ENCODE data around the gene RAMP3.

DNA sequence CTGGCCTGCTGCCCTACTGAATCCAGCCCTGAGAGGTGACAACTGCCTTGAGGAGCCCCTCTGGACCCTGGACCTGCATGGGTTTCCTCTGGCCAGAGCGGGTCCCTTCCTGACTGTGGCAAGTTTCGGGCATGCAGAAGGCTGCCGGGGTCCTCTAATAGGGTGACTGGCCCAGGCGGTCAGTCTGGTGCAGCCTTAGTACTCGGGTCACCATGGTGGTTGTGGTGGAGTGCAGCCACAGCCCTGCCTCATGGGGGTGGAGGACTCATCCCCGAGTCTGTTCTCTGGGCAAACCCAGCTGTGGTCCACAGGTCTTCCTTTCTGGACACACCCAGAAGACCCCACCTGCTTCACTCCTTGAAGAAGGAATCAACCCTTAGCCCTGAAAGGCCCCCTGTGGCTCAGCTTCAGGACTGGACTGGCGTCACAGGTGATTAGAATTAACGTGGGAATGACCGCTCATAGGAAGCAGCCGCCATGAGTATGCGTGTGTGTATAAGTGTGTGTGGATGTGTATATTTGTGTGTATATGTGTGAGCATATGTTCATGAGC lies 28.7 kb downstream of the RAMP3 start:
- TF ChIP-seq, protein P1, sequence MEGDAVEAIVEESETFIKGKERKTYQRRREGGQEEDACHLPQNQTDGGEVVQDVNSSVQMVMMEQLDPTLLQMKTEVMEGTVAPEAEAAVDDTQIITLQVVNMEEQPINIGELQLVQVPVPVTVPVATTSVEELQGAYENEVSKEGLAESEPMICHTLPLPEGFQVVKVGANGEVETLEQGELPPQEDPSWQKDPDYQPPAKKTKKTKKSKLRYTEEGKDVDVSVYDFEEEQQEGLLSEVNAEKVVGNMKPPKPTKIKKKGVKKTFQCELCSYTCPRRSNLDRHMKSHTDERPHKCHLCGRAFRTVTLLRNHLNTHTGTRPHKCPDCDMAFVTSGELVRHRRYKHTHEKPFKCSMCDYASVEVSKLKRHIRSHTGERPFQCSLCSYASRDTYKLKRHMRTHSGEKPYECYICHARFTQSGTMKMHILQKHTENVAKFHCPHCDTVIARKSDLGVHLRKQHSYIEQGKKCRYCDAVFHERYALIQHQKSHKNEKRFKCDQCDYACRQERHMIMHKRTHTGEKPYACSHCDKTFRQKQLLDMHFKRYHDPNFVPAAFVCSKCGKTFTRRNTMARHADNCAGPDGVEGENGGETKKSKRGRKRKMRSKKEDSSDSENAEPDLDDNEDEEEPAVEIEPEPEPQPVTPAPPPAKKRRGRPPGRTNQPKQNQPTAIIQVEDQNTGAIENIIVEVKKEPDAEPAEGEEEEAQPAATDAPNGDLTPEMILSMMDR (optimal IDR thresholded peaks at IDR 0.05 in 1 of 3, IDR thresholded peaks at IDR 0.05 in 1 of 3, conservative IDR thresholded peaks at IDR 0.05 in 1 of 3; ENCODE audit: extremely low read depth in 1 of 3, insufficient read depth in 2 of 3, low read length in 3 of 3): no peak
- no peak for TF ChIP-seq EZH2 (IDR thresholded peaks at IDR 0.05; ENCODE audit: low read length)

Data from keratinocyte (primary cell).